DND-41 (cell line): Measurements from ENCODE around the gene LAMC3.

ENCODE experiments used
- ATAC-seq: fragments of 200-7000 bp; cut with Tn5 transposase; 3 replicates; pipeline ENCODE4 v1.9.1; 2021; ENCODE audit warnings: low read depth; ENCODE audit not compliant: insufficient read depth
- DNase-seq: peaks from one replicate; pipeline ENCODE4 v3.0.0-alpha.2; 2020
- H2AFZ ChIP-seq: 2 replicates; pipeline ENCODE4 v1.6.0; 2012; ENCODE audit warnings: low read depth, low read length
- H3K27ac ChIP-seq: 2 replicates; pipeline ENCODE4 v1.5.1; 2012; ENCODE audit warnings: low read length, inconsistent platforms
- H3K27me3 ChIP-seq: fragments of 200-600 bp; sonication (generic); 2 replicates; pipeline ENCODE4 v1.6.0; 2012; ENCODE audit warnings: low read length, mild to moderate bottlenecking, inconsistent platforms; ENCODE audit not compliant: insufficient read depth, poor library complexity
- H3K36me3 ChIP-seq: 2 replicates; pipeline ENCODE4 v1.5.1; 2012; ENCODE audit warnings: low read length, inconsistent platforms; ENCODE audit not compliant: insufficient read depth
- H3K4me1 ChIP-seq: 2 replicates; pipeline ENCODE4 v1.5.1; 2012; ENCODE audit warnings: mild to moderate bottlenecking, low read length; ENCODE audit not compliant: insufficient read depth
- H3K4me2 ChIP-seq: 2 replicates; pipeline ENCODE4 v1.6.0; 2012; ENCODE audit warnings: mild to moderate bottlenecking, moderate library complexity, low read length, inconsistent platforms; ENCODE audit not compliant: insufficient read depth
- H3K4me3 ChIP-seq, 2 experiments: fragments of 200-600 bp in 1 of 2; shearing (Covaris generic) in 1 of 2; 2 replicates each; pipeline ENCODE4 v1.5.1; 2012 to 2016; ENCODE audit warnings: inconsistent platforms in 2 of 2, low read length in 2 of 2, mild to moderate bottlenecking in 2 of 2, low read depth in 1 of 2, moderate library complexity in 1 of 2
- H3K79me2 ChIP-seq: 2 replicates; pipeline ENCODE4 v1.6.0; 2012; ENCODE audit warnings: low read length, inconsistent platforms; ENCODE audit not compliant: insufficient read depth
- H3K9ac ChIP-seq: 2 replicates; pipeline ENCODE4 v1.6.0; 2012; ENCODE audit warnings: low read depth, mild to moderate bottlenecking, inconsistent platforms, low read length, moderate library complexity
- H3K9me3 ChIP-seq: 2 replicates; pipeline ENCODE4 v1.5.1; 2012; ENCODE audit warnings: low read length, moderate library complexity, mild to moderate bottlenecking, inconsistent platforms; ENCODE audit not compliant: insufficient read depth, severe bottlenecking
- H4K20me1 ChIP-seq: 2 replicates; pipeline ENCODE4 v1.6.0; 2012; ENCODE audit warnings: low read length; ENCODE audit not compliant: insufficient read depth
- CTCF ChIP-seq: IDR thresholded peaks from 2 replicates; pipeline ENCODE4 v1.5.1; 2012; ENCODE audit warnings: borderline replicate concordance, low read length, moderate library complexity, mild to moderate bottlenecking; ENCODE audit not compliant: poor library complexity, severe bottlenecking; ENCODE audit errors: extremely low read depth
- EZH2 ChIP-seq: IDR thresholded peaks from 3 replicates; pipeline ENCODE4 v1.6.1; 2012; ENCODE audit warnings: borderline replicate concordance, low read depth, mild to moderate bottlenecking, moderate library complexity, low read length, inconsistent platforms; ENCODE audit not compliant: severe bottlenecking

Gene LAMC3

GRCh38 chr9:131053896-131054295, 44.9 kb downstream of the LAMC3 start:
- ATAC-seq = no peak
- no peaks in the 10 kb centered on the region for H3K79me2 ChIP-seq
- TF ChIP-seq EZH2 (no peak), CTCF (no peak)
- DNase-seq = no peak
- no peak overlapping the region for H3K4me3 ChIP-seq
- no peak overlapping the region for H3K9ac ChIP-seq
- H3K4me1 ChIP-seq = no peaks in the 10 kb centered on the region
- H2AFZ ChIP-seq = no peak overlapping the region
- H4K20me1 ChIP-seq = no peaks in the 10 kb centered on the region
- no peak overlapping the region for H3K27ac ChIP-seq
- H3K9me3 ChIP-seq = no peaks in the 10 kb centered on the region
- no peaks in the 10 kb centered on the region for H3K36me3 ChIP-seq
- H3K27me3 ChIP-seq = no peaks in the 10 kb centered on the region
- H3K4me2 ChIP-seq = no peak overlapping the region

GRCh38 chr9:131056781-131057506, 48.0 kb downstream of the LAMC3 start:
- H2AFZ ChIP-seq = no peak overlapping the region
- no peak overlapping the region for H3K4me3 ChIP-seq
- DNase-seq (no peak), ATAC-seq (no peak)
- no peak for TF ChIP-seq CTCF
- TF ChIP-seq EZH2 = no peak
- no peak overlapping the region for H3K4me2 ChIP-seq
- no peak overlapping the region for H3K9ac ChIP-seq
- H3K79me2 ChIP-seq = no peaks in the 10 kb centered on the region
- H3K27me3 ChIP-seq = no peaks in the 10 kb centered on the region
- no peaks in the 10 kb centered on the region for H3K36me3 ChIP-seq
- no peaks in the 10 kb centered on the region for H3K4me1 ChIP-seq
- H4K20me1 ChIP-seq = no peaks in the 10 kb centered on the region
- H3K27ac ChIP-seq = no peak overlapping the region
- no peaks in the 10 kb centered on the region for H3K9me3 ChIP-seq

- Histone ChIP-seq H3K4me2 (no peak overlapping the region), H3K9me3 (no peaks in the 10 kb centered on the region), H2AFZ (no peak overlapping the region), H3K27ac (no peak overlapping the region), H3K4me3 (no peak overlapping the region), H3K9ac (no peak overlapping the region), H3K4me1 (no peaks in the 10 kb centered on the region), H3K36me3 (no peaks in the 10 kb centered on the region), H4K20me1 (no peaks in the 10 kb centered on the region), H3K79me2 (no peaks in the 10 kb centered on the region), H3K27me3 (no peaks in the 10 kb centered on the region)
- no peak for DNase-seq
- TF ChIP-seq EZH2 (no peak), CTCF (no peak)
- no peak for ATAC-seq
These were observed 52.1 kb downstream of the LAMC3 start for GRCh38 chr9:131060900-131061630.
